ENCODE results near the gene XRCC4. TPM values are rescaled to one million over a fixed set of nuclear protein-coding genes. Genes with fewer than 3 reads are reported as not detected.
A peak's percentile ranks its signal among the peaks of the same experiment; 100 is the strongest.

XRCC4 gene
- total and polyA plus RNA-seq, 4 donors: 2.3 to 4.9 (median 3.0) TPM

DNA sequence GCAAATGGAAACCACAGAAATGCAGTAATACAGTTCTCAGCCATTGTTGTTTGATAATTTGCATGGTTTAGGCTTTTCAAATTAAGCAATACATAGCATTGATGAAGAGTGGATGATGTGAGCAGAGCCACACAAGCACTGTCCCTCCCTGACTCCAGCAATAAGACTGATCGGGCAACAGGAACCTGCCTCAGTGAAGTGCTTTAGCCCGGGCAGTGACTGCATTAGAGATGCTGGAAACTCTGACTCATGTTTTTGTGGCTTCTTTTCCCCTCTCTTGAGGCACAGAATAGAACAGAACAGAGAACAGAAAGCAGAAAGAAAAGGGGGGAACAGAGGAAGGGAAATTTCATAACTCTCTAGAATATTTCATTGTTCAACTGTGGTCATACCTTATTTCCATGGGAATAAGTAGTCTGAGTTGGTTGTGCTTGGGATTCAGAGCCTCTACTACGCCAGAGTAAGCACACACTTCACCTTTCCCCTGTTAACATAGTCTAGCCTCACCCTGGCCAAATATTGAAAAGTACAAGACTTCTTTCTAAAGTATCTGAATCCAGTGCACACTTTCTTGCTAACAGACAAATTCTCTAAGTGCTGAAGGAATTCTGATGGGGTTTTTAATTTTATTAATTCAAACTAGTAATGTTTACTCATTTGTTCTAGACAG, 229.4 kb downstream of the XRCC4 start:
- H3K4me1 ChIP-seq (ENCODE audit: control insufficient read depth in 4 of 4, insufficient read depth in 4 of 4, low read length in 3 of 4): no peaks in the 10 kb centered on the region
- no peak for TF ChIP-seq HNF4G (IDR thresholded peaks at IDR 0.05)
- TF ChIP-seq JUND (IDR thresholded peaks at IDR 0.05): peak; percentile 52 to 72
- peak; percentile 5 to 22 for TF ChIP-seq RAD21 (IDR thresholded peaks at IDR 0.05)
- H3K9me3 ChIP-seq (ENCODE audit: control insufficient read depth in 4 of 4, low read length in 3 of 4): no peaks in the 10 kb centered on the region
- no peak overlapping the region for H3K4me3 ChIP-seq (ENCODE audit: low read depth in 1 of 3, low read length in 3 of 3)
- H3K27ac ChIP-seq (ENCODE audit: low read depth in 1 of 2, low read length in 2 of 2): no peak overlapping the region
- peaks cover 0 to 2% (median 0%) of the 10 kb centered on the region in 4 donors for H3K36me3 ChIP-seq (ENCODE audit: control insufficient read depth in 4 of 4, insufficient read depth in 3 of 4, low read depth in 1 of 4, low read length in 3 of 4)
- DNase-seq (ENCODE audit: low spot score): no peak
- no peaks in the 10 kb centered on the region for H3K27me3 ChIP-seq (ENCODE audit: control insufficient read depth in 4 of 4, insufficient read depth in 4 of 4, low read length in 3 of 4)
- WGBS: 53% methylated on average over 3 of the region's 3 CpGs
- H3K9ac ChIP-seq (ENCODE audit: low read depth in 1 of 2, low read length in 2 of 2): no peak overlapping the region

DNA sequence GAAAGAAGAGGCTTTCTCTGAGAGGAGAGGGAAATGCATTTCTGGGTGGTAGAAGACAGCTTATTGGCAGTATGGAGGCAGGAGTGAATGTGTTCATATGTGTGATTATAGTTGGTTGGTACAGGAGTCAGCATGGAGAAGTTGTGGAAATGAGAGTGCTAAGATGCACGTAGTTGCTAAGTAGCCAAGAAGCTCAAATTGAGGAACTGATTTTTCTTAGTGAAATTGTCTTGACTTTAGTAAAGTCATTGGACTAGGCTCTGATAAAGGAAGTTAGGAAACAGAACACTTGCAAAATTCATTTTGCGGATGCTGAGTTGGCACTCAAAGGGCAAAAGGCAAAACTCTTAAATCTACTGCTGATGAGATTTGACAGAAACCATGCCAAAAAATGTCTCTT, 235.3 kb downstream of the XRCC4 start:
- Histone ChIP-seq H3K4me1 (ENCODE audit: control insufficient read depth in 4 of 4, insufficient read depth in 4 of 4, low read length in 3 of 4) (no peaks in the 10 kb centered on the region), H3K9me3 (ENCODE audit: control insufficient read depth in 4 of 4, low read length in 3 of 4) (peaks cover 0 to 6% (median 2%) of the 10 kb centered on the region in 4 donors), H3K4me3 (ENCODE audit: low read depth in 1 of 3, low read length in 3 of 3) (no peak overlapping the region), H3K9ac (ENCODE audit: low read depth in 1 of 2, low read length in 2 of 2) (no peak overlapping the region), H3K27me3 (ENCODE audit: control insufficient read depth in 4 of 4, insufficient read depth in 4 of 4, low read length in 3 of 4) (no peaks in the 10 kb centered on the region), H3K27ac (ENCODE audit: low read depth in 1 of 2, low read length in 2 of 2) (peak overlapping the region in 1 of 2 donors; percentile 31), H3K36me3 (ENCODE audit: control insufficient read depth in 4 of 4, insufficient read depth in 3 of 4, low read depth in 1 of 4, low read length in 3 of 4) (peaks cover 0 to 2% (median 0%) of the 10 kb centered on the region in 4 donors)
- no peak for DNase-seq (ENCODE audit: low spot score)
- TF ChIP-seq SP1 (IDR thresholded peaks at IDR 0.05) (no peak), EGR1 (IDR thresholded peaks at IDR 0.05; ENCODE audit: low read depth in 2 of 2) (no peak), NR2F2 (IDR thresholded peaks at IDR 0.05) (no peak), RAD21 (IDR thresholded peaks at IDR 0.05) (no peak), FOXA2 (IDR thresholded peaks at IDR 0.05) (no peak), TAF1 (conservative IDR thresholded peaks at IDR 0.05) (no peak), JUND (IDR thresholded peaks at IDR 0.05) (no peak)
- TF ChIP-seq, protein P1, sequence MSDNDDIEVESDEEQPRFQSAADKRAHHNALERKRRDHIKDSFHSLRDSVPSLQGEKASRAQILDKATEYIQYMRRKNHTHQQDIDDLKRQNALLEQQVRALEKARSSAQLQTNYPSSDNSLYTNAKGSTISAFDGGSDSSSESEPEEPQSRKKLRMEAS (IDR thresholded peaks at IDR 0.05): no peak
- 79% methylated on average over 2 of the region's 2 CpGs for WGBS

DNA sequence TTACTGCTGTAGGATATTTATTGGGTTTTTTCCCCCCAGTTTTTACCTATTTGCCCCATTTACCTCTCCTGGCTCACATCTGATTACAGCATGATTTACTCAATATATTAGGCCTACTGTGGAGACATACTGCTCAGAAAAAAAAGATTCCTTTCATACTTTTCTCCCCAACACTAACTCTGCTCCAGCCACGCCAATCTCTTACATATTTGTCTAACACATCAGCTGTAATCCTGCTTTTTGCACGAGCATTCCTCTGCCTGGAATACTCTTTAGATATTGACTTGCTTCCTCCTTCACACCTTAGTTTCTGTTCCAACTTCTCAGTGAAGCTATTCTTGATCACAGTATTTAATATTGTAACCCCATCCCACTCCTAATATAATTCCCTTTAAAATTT, 236.1 kb downstream of the XRCC4 start:
- Histone ChIP-seq H3K36me3 (ENCODE audit: control insufficient read depth in 4 of 4, insufficient read depth in 3 of 4, low read depth in 1 of 4, low read length in 3 of 4) (peaks cover 0 to 2% (median 0%) of the 10 kb centered on the region in 4 donors), H3K4me3 (ENCODE audit: low read depth in 1 of 3, low read length in 3 of 3) (no peak overlapping the region), H3K27me3 (ENCODE audit: control insufficient read depth in 4 of 4, insufficient read depth in 4 of 4, low read length in 3 of 4) (no peaks in the 10 kb centered on the region), H3K9ac (ENCODE audit: low read depth in 1 of 2, low read length in 2 of 2) (no peak overlapping the region), H3K27ac (ENCODE audit: low read depth in 1 of 2, low read length in 2 of 2) (no peak overlapping the region), H3K4me1 (ENCODE audit: control insufficient read depth in 4 of 4, insufficient read depth in 4 of 4, low read length in 3 of 4) (no peaks in the 10 kb centered on the region), H3K9me3 (ENCODE audit: control insufficient read depth in 4 of 4, low read length in 3 of 4) (peaks cover 0 to 6% (median 2%) of the 10 kb centered on the region in 4 donors)
- DNase-seq (ENCODE audit: low spot score): no peak
- WGBS: 80% methylated on average over 2 of the region's 2 CpGs
- TF ChIP-seq, protein P2, sequence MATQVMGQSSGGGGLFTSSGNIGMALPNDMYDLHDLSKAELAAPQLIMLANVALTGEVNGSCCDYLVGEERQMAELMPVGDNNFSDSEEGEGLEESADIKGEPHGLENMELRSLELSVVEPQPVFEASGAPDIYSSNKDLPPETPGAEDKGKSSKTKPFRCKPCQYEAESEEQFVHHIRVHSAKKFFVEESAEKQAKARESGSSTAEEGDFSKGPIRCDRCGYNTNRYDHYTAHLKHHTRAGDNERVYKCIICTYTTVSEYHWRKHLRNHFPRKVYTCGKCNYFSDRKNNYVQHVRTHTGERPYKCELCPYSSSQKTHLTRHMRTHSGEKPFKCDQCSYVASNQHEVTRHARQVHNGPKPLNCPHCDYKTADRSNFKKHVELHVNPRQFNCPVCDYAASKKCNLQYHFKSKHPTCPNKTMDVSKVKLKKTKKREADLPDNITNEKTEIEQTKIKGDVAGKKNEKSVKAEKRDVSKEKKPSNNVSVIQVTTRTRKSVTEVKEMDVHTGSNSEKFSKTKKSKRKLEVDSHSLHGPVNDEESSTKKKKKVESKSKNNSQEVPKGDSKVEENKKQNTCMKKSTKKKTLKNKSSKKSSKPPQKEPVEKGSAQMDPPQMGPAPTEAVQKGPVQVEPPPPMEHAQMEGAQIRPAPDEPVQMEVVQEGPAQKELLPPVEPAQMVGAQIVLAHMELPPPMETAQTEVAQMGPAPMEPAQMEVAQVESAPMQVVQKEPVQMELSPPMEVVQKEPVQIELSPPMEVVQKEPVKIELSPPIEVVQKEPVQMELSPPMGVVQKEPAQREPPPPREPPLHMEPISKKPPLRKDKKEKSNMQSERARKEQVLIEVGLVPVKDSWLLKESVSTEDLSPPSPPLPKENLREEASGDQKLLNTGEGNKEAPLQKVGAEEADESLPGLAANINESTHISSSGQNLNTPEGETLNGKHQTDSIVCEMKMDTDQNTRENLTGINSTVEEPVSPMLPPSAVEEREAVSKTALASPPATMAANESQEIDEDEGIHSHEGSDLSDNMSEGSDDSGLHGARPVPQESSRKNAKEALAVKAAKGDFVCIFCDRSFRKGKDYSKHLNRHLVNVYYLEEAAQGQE (IDR thresholded peaks at IDR 0.05): no peak
- TF ChIP-seq HNF4G (IDR thresholded peaks at IDR 0.05): no peak
- TF ChIP-seq, protein P3, sequence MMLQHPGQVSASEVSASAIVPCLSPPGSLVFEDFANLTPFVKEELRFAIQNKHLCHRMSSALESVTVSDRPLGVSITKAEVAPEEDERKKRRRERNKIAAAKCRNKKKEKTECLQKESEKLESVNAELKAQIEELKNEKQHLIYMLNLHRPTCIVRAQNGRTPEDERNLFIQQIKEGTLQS (IDR thresholded peaks at IDR 0.05): no peak
- TF ChIP-seq SP1 (IDR thresholded peaks at IDR 0.05): no peak
- TF ChIP-seq TAF1 (conservative IDR thresholded peaks at IDR 0.05): no peak
- TF ChIP-seq JUND (IDR thresholded peaks at IDR 0.05): no peak
- TF ChIP-seq RAD21 (IDR thresholded peaks at IDR 0.05): no peak
- TF ChIP-seq RXRA (IDR thresholded peaks at IDR 0.05): no peak
- TF ChIP-seq, protein P1 (IDR thresholded peaks at IDR 0.05): no peak
- no peak for TF ChIP-seq YY1 (IDR thresholded peaks at IDR 0.05)
- TF ChIP-seq ZBTB33 (IDR thresholded peaks at IDR 0.05): no peak
- TF ChIP-seq, protein P4, sequence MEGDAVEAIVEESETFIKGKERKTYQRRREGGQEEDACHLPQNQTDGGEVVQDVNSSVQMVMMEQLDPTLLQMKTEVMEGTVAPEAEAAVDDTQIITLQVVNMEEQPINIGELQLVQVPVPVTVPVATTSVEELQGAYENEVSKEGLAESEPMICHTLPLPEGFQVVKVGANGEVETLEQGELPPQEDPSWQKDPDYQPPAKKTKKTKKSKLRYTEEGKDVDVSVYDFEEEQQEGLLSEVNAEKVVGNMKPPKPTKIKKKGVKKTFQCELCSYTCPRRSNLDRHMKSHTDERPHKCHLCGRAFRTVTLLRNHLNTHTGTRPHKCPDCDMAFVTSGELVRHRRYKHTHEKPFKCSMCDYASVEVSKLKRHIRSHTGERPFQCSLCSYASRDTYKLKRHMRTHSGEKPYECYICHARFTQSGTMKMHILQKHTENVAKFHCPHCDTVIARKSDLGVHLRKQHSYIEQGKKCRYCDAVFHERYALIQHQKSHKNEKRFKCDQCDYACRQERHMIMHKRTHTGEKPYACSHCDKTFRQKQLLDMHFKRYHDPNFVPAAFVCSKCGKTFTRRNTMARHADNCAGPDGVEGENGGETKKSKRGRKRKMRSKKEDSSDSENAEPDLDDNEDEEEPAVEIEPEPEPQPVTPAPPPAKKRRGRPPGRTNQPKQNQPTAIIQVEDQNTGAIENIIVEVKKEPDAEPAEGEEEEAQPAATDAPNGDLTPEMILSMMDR (IDR thresholded peaks at IDR 0.05; ENCODE audit: low read depth, low read length, missing input control): no peak
- no peak for TF ChIP-seq GABPA (IDR thresholded peaks at IDR 0.05 in 1 of 2, conservative IDR thresholded peaks at IDR 0.05 in 1 of 2)
- TF ChIP-seq HNF4A (conservative IDR thresholded peaks at IDR 0.05): no peak
- no peak for TF ChIP-seq FOXA2 (IDR thresholded peaks at IDR 0.05)
- TF ChIP-seq EGR1 (IDR thresholded peaks at IDR 0.05; ENCODE audit: low read depth in 2 of 2): no peak
- TF ChIP-seq NR2F2 (IDR thresholded peaks at IDR 0.05): no peak
- TF ChIP-seq FOXA1 (IDR thresholded peaks at IDR 0.05): no peak
